Neural cell (in vitro differentiated cells): ENCODE data around the gene CAPSL.

Experiments used
- EP300 ChIP-seq: fragments of 450-650 bp; conservative IDR thresholded peaks from 2 replicates; pipeline ENCODE4 v1.6.1; 2014; ENCODE audit warnings: antibody characterized with exemption, mild to moderate bottlenecking, moderate library complexity; ENCODE audit not compliant: poor library complexity, severe bottlenecking
- EZH2 ChIP-seq: fragments of 200-600, 300-800 bp; shearing (Covaris generic), sonication (generic); IDR thresholded peaks from 2 replicates; pipeline ENCODE4 v1.6.1; 2014; ENCODE audit warnings: antibody characterized with exemption, low read length, borderline replicate concordance, mild to moderate bottlenecking; ENCODE audit not compliant: insufficient read depth, poor library complexity, severe bottlenecking
- REST ChIP-seq: IDR thresholded peaks from 2 replicates; pipeline ENCODE4 v1.6.1; 2012; ENCODE audit warnings: borderline replicate concordance
- TAF1 ChIP-seq: IDR thresholded peaks from 2 replicates; pipeline ENCODE4 v1.6.1; 2012; ENCODE audit warnings: low read depth
- TF ChIP-seq, protein P1 (sequence below): fragments of 450-650 bp; IDR thresholded peaks from 2 replicates; pipeline ENCODE4 v1.5.1; 2014; ENCODE audit warnings: antibody characterized with exemption, mild to moderate bottlenecking, moderate library complexity; ENCODE audit not compliant: poor library complexity, severe bottlenecking

- TF ChIP-seq, protein P1, sequence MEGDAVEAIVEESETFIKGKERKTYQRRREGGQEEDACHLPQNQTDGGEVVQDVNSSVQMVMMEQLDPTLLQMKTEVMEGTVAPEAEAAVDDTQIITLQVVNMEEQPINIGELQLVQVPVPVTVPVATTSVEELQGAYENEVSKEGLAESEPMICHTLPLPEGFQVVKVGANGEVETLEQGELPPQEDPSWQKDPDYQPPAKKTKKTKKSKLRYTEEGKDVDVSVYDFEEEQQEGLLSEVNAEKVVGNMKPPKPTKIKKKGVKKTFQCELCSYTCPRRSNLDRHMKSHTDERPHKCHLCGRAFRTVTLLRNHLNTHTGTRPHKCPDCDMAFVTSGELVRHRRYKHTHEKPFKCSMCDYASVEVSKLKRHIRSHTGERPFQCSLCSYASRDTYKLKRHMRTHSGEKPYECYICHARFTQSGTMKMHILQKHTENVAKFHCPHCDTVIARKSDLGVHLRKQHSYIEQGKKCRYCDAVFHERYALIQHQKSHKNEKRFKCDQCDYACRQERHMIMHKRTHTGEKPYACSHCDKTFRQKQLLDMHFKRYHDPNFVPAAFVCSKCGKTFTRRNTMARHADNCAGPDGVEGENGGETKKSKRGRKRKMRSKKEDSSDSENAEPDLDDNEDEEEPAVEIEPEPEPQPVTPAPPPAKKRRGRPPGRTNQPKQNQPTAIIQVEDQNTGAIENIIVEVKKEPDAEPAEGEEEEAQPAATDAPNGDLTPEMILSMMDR = no peak
- no peak for TF ChIP-seq EZH2
- TF ChIP-seq EP300 = no peak
- no peak for TF ChIP-seq REST
- TF ChIP-seq TAF1 = no peak
Observed at GRCh38 chr5:35908814-35909213, 29.6 kb downstream of the CAPSL start.
